AG09319 (cell line): ENCODE results near the gene IL16.

Experiments
- DNase-seq: peaks from one replicate; pipeline ENCODE4 v3.0.0-alpha.2; 2010; ENCODE audit warnings: low read depth; ENCODE audit errors: extremely low read depth
- CTCF ChIP-seq: IDR thresholded peaks from 2 replicates; pipeline ENCODE4 v1.5.1; 2011; ENCODE audit warnings: low read depth, mild to moderate bottlenecking, inconsistent platforms, low read length, moderate library complexity

IL16 gene

DNA sequence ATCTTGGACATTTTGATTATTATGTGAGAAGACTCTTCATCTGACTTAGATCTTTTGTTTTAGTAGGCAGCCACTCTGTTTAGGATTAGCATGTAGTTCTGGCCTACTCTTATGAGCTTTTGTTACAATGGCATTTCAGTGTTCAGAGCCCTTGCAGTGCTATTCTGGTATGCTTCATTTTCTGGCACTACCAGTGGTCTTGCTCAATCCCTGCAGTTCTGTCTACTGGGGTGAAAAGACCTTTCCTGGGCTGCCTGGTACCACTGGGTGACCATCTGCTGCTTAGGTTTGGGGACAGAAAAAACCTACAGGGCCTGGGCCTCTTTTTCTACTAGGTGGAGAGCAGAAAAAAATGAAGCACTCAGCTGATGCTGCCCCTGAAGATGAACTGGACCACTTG lies 42.5 kb downstream of the IL16 start:
- no peak for TF ChIP-seq CTCF
- DNase-seq, result no peak

GRCh38 chr15:81242778-81243177 lies 46.1 kb downstream of the IL16 start:
- TF ChIP-seq CTCF, result no peak
- no peak for DNase-seq

DNA sequence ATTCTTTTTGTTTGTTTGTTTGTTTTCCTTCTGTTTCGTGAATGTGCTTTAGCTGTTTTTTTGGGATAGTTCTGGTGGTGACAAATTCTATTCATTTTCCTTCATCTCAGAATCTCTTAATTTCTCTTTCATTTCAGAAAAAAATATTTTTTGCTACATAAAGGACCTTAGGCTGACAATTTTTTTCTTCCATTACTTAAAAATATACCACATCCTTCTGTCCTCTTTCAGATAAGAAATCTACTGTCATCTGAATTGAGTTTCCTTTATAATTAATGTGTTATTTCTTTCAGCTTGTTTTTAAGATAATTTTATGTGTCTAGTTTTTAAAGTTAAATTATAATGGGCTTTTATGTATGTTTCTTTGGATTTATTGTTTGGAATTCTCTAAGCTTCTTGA lies 47.6 kb downstream of the IL16 start:
- DNase-seq, result no peak
- no peak for TF ChIP-seq CTCF

DNA sequence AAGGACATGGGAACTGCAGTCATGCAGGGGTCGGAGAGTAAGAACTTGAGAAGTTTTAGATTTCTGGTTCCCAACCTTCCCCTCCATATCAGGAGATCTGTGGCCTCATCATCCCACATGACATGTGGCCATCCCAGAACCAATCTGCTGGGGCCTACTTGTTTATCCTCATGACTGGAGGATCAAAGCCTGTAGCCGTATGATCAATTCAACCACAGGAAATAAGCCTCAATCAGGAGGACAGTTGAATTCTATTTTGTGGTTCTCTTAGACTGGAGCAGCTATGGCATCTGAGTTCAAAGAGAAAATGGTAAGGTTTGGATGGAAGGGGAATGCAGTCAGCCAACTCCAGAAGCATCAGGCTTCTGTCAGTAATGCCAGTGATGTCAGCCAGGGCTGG lies 57.2 kb downstream of the IL16 start:
- TF ChIP-seq CTCF, result no peak
- no peak for DNase-seq

DNA sequence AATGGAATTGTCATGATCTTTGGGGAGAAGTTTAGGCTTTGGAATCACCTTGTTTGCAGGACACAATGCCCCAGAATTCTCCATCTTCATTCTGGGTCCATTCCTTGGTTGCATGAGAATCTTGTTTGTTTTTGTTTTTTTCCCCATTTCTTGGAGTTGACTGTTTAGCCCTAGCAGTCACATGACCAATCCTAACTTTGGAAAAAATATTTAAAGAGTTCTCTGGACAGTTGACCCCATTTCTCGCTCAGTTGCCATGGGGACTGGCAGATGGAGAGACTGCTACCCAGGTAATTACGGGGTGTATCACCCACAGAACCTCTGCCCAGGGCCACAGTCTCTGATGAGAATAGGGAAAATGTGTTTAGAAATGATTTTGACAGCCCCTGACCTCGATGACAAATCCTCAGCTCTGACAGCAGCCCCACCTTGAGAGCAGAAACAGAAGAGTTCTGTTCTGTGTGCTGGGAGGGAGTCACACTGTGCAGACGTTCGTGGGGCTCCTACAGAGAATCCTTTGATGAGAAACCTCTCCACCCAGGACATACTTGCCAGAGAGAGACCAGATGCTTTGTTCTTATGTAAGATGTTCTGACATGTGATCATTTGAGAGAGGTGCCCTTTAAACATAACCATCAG lies 57.7 kb downstream of the IL16 start:
- no peak for DNase-seq
- TF ChIP-seq CTCF, result no peak

DNA sequence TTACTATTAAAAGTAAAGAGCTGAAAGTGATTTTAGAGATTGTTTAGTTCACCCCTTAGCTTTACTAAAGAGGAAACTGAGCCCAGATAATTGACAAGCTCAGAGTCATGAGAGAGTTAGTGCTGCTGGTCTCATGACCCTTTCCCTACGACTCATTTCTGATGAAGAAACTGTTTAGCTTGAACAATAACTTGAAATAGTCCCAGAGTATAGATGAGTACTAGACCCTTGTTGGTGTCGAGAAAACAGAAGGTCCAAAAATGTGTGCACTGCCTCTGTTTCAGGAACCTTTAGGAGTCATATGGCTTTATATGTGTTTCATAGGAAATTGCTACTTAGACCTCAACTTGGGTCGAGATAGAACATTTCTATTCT lies 58.2 kb downstream of the IL16 start:
- TF ChIP-seq CTCF, result no peak

GRCh38 chr15:81255315-81255957 lies 58.8 kb downstream of the IL16 start:
- TF ChIP-seq CTCF, result no peak
- DNase-seq, result no peak

More for the DNA sequence above, 58.2 kb downstream of the IL16 start:
- no peak for DNase-seq
